Measurements from ENCODE around the gene PRKAR1B. TPM values are rescaled to one million over a fixed set of nuclear protein-coding genes. Genes with fewer than 3 reads are reported as not detected.

The PRKAR1B gene
- total RNA-seq, 1 experiment from 2014 or later, result 43.3 TPM

DNA sequence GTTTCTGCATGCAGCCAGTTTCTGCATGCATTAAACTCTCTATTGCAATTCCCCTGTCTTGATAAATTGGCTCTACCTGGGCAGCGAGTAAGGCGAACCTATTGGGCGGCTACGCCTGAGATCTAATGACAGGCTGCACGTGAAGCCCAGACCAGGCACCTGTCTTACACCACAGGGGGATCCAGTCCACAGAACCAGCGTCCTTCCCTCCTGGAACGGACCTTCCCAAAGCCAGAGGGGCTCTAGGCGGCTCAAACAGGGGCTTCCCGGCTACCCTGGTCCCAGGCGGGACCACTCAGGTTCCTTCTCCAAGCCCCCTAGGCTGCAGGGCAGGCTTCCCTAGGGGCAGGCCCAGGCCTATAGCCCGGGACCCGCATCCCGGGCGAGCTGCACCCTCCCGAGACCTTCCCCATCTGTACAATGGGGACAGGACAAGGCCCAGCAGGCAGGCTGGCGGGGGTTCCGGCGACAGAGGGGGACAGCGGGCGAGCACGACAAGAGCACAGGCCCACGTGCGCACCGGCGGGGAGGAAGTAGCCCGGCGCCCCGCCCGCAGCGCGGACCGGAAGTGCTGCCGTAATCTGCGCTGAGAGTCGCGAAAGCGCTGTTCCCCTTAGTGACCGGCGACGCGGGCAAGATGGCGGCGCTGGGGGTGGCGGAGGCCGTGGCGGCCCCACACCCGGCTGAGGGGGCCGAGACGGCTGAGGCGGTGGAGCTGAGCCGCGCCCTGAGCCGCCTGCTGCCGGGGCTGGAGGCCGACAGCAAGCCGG, 812 bp downstream of the PRKAR1B start, which contains the start of gene DNAAF5:
Gene DNAAF5, plus strand, starts transcription at position 616 of the 770 bp plus-strand sequence. Its CDS starts 22 bp downstream, at position 638.
- peak within 1 kb of the TSS; percentile 85 to 96 for H3K4me3 Mint-ChIP-seq
- peaks cover 9% of the 10 kb centered on the region for H3K23me2 ChIP-seq (ENCODE audit: insufficient read length, low read depth, low read length, poor library complexity, severe bottlenecking)
- H3K18ac ChIP-seq (ENCODE audit: insufficient read length, low read depth, low read length), result peak within 1 kb of the TSS; percentile 33
- H2AK5ac ChIP-seq (ENCODE audit: insufficient read length, low read length), result no peak within 1 kb of the TSS
- H3K9me3 ChIP-seq (ENCODE audit: control insufficient read depth, low read depth, low read length), result no peaks in the 10 kb centered on the region
- no peaks in the 10 kb centered on the region for H3K27me3 ChIP-seq (ENCODE audit: insufficient read depth, low read length)
- H3K23ac ChIP-seq (ENCODE audit: insufficient read length, low read depth, low read length), result no peak within 1 kb of the TSS
- H3K4me2 ChIP-seq (ENCODE audit: insufficient read depth, insufficient read length, low read length), result peak within 1 kb of the TSS; percentile 38
- H3K4ac ChIP-seq (ENCODE audit: low read depth, low read length), result no peak within 1 kb of the TSS
- no peak within 1 kb of the TSS; the same call in 1 of the 2 replicates for H3K14ac ChIP-seq (ENCODE audit: insufficient read depth, low read length)
- H3K27me3 Mint-ChIP-seq (ENCODE audit: low read depth), result no peaks in the 10 kb centered on the region
- H3K4me1 ChIP-seq (ENCODE audit: insufficient read depth, low read length), result no peaks in the 10 kb centered on the region; the same call in 1 of the 2 replicates
- TF ChIP-seq, protein P1, sequence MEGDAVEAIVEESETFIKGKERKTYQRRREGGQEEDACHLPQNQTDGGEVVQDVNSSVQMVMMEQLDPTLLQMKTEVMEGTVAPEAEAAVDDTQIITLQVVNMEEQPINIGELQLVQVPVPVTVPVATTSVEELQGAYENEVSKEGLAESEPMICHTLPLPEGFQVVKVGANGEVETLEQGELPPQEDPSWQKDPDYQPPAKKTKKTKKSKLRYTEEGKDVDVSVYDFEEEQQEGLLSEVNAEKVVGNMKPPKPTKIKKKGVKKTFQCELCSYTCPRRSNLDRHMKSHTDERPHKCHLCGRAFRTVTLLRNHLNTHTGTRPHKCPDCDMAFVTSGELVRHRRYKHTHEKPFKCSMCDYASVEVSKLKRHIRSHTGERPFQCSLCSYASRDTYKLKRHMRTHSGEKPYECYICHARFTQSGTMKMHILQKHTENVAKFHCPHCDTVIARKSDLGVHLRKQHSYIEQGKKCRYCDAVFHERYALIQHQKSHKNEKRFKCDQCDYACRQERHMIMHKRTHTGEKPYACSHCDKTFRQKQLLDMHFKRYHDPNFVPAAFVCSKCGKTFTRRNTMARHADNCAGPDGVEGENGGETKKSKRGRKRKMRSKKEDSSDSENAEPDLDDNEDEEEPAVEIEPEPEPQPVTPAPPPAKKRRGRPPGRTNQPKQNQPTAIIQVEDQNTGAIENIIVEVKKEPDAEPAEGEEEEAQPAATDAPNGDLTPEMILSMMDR (conservative IDR thresholded peaks at IDR 0.05), result no peak
- H3K79me2 ChIP-seq (ENCODE audit: insufficient read depth, low read length), result peaks cover 21% of the 10 kb centered on the region; the same call in 1 of the 2 replicates
- H2BK120ac ChIP-seq (ENCODE audit: low read depth, low read length, poor library complexity, severe bottlenecking), result peak within 1 kb of the TSS; percentile 83
- H2BK20ac ChIP-seq (ENCODE audit: low read depth, low read length, poor library complexity, severe bottlenecking), result no peak within 1 kb of the TSS
- H3K9me3 Mint-ChIP-seq, result peaks cover 42 to 44% of the 10 kb centered on the region in 2 experiments
- H4K20me1 ChIP-seq (ENCODE audit: control insufficient read depth, insufficient read depth, insufficient read length), result no peaks in the 10 kb centered on the region
- H2BK12ac ChIP-seq (ENCODE audit: insufficient read length, low read depth, low read length), result no peak within 1 kb of the TSS
- no peak within 1 kb of the TSS for H4K5ac ChIP-seq (ENCODE audit: insufficient read length, low read depth, low read length)
- H3K79me1 ChIP-seq (ENCODE audit: insufficient read depth, low read depth, low read length, poor library complexity, severe bottlenecking), result no peaks in the 10 kb centered on the region
- H4K8ac ChIP-seq (replicated peaks; ENCODE audit: insufficient read length, low read depth, low read length), result no peak within 1 kb of the TSS
- peaks cover 15 to 18% of the 10 kb centered on the region in 2 experiments for H3K4me1 Mint-ChIP-seq
- H2BK15ac ChIP-seq (ENCODE audit: low read depth, low read length), result no peak within 1 kb of the TSS
- H2AFZ ChIP-seq (ENCODE audit: low read length), result no peak within 1 kb of the TSS
- no peak within 1 kb of the TSS for H4K91ac ChIP-seq (ENCODE audit: insufficient read length, low read depth, low read length)
- peak; percentile 88 for DNase-seq
- no CpG with 5 or more reads among the region's 56 CpGs for WGBS (ENCODE audit: extremely low coverage, insufficient read length, low lambda C conversion rate)
- H3K27ac ChIP-seq (ENCODE audit: insufficient read length, low read depth, low read length), result no peak within 1 kb of the TSS
- H3T11ph ChIP-seq (ENCODE audit: low read length), result no peak within 1 kb of the TSS
- H3K56ac ChIP-seq (ENCODE audit: insufficient read length, low read depth, low read length), result no peak within 1 kb of the TSS
- peak within 1 kb of the TSS in 2 of 3 experiments; percentile 55 to 81; a peak in 3 of 7 replicates for H3K27ac Mint-ChIP-seq
- peaks cover 56 to 72% (median 61%) of the 10 kb centered on the region in 3 experiments for H3K36me3 Mint-ChIP-seq (ENCODE audit: insufficient read depth in 1 of 3, low read depth in 3 of 3)
- H3K9ac ChIP-seq (ENCODE audit: extremely low read depth, insufficient read length, low read length), result peak within 1 kb of the TSS; percentile 37
- no peak within 1 kb of the TSS for H2BK5ac ChIP-seq (ENCODE audit: insufficient read length, low read length)
